GM04504 (cell line): ENCODE results near the gene SMIM34.
"Not testable (repeated sequence)": the region's sequence is repeated elsewhere in the genome, so short reads cannot be mapped to it uniquely, and the experiment has no call there.

Experiments
- DNase-seq: peaks from one replicate; pipeline ENCODE4 v3.0.0-alpha.2; 2012; ENCODE audit warnings: low read depth

The SMIM34 gene

GRCh38 chr21:34423805-34424204, at the start of gene SMIM34:
SMIM34 (minus strand) TSS chr21:34423951; CDS start chr21:34423839, 112 bp downstream.
- DNase-seq, result not testable (repeated sequence)

DNA sequence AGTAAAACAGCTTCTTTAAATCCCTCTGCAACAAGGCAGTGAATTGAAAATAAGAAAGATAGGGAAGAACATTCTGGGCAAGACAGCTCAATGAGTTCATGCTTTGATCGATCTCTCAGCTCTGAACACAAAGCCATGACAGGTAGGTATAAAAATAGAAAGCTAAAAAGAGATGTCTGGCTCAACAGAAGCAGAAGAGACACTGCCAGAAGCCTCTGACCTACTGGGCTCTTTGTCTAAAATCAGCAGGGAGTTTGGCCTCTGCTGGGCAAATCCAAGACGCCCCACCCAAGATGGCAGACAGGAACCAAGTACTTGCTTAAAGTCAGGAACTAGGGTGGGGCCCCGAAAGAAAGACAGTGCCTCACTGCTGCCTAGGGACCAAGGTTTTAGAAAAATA, 43.6 kb upstream of the SMIM34 start:
- not testable (repeated sequence) for DNase-seq

DNA sequence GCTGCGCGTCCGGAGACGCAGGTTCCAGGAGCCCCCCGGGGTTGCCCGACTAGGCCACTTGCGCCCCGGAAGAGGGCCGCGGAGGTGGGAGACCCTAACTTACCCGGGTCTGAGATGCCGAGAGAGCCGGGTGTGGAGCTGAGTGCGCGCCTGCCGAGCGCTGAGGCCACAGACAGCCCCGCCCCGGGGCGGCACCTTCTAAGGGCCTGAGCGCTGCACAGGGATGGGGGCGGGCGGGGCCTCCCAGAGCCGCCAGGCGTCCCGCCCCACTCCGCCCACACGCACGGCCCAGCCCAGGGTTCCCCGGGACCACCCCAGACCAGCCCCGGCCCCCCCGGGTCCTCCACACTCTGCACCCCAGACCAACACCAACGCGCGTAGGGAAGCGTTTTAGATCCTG, 35.7 kb upstream of the SMIM34 start:
- not testable (repeated sequence) for DNase-seq

- DNase-seq, result not testable (repeated sequence)
Measured at GRCh38 chr21:34458266-34458665, 34.5 kb upstream of the SMIM34 start.

- DNase-seq, result not testable (repeated sequence)
Measured at GRCh38 chr21:34456180-34456579, 32.4 kb upstream of the SMIM34 start.

- DNase-seq, result not testable (repeated sequence)
Measured at GRCh38 chr21:34455628-34456027, 31.9 kb upstream of the SMIM34 start.

DNA sequence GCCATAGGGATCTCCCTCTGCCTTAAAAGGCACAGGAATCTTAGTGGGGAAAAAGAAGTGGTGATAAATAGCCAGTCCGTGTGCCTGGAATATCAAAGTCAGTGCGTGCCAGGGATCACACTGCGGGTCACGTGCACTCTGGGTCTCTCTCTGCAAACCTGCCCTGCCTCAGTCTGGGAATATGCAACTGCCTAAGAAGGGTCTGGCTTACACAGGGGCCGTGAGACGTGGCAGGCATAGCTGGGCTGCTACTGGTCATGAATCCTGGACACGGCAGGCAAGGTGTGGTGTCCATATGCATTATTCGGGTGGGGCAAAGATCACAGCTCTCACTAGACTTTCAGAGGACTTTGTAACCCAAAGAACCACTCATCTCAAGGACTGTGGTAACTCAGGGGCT, 23.3 kb upstream of the SMIM34 start:
- DNase-seq, result not testable (repeated sequence)

DNA sequence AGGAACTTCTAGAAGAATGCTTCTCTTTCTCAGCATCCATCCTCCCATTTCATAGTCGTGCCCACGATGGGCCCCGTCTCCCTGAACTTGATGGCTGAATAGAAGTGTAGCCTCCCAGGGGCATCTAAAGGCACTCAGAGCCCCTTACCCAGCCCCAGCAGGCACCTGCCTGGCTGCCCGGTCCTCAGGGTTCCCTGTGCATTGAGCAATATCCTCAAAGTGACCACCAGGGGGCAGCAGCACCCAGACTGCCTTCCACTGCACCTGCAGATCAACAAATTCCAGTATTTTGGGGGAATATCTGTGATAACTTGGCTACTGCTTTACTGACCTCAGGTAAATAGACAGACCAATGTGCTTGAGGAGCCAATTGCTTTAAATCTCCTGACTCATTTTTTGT, 19.7 kb upstream of the SMIM34 start:
- DNase-seq, result not testable (repeated sequence)

GRCh38 chr21:34429710-34430109, 6.0 kb upstream of the SMIM34 start:
- DNase-seq, result not testable (repeated sequence)

DNA sequence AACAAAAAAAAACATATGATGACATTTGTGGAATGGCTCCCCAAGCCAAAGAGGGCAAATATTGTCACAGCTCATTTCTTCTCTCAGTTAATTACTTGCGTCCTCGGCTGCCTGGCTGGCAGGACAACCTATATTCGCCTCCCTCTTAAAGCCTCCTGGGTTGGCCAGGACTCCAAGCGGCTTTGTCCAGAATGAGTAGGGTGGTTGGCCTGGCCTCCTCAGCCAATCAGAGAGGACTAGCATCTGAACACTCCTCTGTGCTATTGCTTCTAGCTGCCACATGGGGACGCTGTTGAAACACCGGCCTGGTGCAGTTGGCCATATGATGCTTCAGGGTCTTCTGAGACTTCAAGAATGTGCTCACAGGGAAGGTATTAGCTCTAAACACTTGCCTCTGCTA, 4.7 kb upstream of the SMIM34 start:
- DNase-seq, result not testable (repeated sequence)

- DNase-seq, result not testable (repeated sequence)
Measured at GRCh38 chr21:34427339-34427738, 3.6 kb upstream of the SMIM34 start.

DNA sequence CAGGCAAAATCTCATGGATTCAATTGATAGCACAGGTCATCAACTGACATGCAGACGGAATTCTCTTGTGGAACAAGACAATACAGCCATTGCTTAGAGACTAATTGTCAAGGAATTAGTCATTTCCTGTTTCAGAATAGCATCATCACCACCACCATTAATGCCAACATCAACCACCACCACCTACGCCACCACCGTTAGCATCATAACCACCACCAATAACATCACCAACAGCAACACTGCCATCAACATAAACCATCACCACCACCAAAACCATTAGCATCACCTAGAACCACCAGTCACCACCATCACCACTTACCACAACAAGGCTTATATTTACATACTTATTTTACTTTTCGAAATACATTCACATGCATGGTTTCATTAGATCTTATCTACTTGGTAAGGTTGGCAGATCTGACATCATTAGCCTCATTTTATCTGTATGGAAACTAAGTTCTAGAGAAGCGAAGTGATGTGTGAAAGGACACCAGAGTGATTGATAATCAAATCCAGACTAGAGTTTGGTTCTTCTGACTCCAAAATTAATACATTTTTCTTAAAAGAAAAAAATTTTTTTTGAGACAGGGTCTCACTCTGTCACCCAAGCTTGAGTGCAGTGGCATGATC, 6.2 kb downstream of the SMIM34 start:
- DNase-seq, result not testable (repeated sequence)

DNA sequence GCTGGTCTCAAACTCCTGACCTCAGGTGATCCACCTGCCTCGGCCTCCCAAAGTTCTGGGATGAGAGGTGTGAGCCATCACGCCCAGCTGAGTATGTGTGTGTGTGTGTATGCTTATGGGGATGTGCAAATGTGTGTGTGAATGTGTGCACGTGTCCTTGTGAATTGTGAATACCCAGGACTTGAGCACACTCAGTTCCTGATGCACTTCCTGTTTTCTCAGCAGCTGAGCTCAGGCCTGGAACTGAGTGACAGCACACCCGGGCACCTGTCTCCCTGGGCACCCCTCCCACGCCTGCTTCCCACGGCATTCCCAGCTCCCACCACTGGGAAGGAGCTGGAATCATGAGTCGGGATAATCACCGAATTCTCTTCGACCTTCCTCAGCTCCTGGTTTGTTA, 16.5 kb downstream of the SMIM34 start:
- not testable (repeated sequence) for DNase-seq

DNA sequence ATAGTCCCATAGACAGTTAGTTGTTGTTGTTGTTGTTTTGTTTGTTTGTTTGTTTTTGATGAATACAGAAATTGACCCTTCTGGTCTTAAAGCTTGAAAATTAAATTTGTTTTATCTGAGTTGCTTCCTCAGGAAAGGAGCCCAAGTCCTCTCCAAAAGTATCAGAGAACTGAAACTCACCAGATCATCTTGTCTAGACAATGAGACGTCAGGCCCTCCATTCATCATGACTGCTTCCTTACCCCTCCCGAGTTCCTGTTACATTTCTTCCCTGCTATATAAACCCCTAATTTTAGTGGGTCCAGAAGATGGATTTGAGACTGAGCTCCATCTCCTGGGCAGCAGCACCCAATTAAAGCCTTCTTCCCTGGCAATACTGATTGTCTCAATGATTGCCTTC, 17.1 kb downstream of the SMIM34 start:
- not testable (repeated sequence) for DNase-seq

DNA sequence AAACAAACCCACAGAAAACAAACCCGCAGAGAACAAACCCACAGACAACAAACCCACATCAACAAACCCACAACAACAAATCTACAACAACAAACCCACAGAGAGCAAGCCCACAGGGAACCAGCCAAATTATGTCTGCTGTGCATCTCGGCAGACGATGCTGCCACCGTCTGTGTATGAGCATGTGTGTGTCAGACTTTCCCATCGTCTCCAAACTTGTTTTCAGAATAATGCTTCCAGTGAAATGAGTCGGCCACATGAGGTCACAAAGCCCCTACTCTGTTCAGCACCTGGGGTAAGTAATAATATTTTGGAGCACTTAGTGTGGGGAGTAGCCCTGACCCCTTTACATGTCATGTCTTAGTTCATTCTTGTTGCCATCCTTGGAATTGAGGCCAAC, 17.6 kb downstream of the SMIM34 start:
- not testable (repeated sequence) for DNase-seq

DNA sequence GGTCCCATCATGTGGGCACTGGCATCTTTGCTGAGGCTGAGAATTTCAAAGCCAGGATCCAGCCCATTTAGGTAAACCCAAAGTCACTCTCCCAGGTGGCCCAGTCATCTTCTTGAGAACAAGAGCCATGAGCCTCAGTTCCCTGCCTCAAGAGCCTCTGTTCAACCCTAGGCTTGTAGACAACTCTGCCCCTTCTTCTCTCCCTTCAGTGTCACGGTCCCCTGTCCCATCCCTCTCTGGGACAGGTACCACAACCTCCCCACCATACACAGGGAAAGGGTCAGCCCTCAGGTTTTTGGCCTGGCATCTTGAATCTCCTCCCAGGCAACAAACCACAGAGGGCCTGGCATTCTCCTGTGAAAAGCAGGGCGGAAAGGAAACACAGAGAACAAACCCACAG, 18.1 kb downstream of the SMIM34 start:
- not testable (repeated sequence) for DNase-seq

GRCh38 chr21:34404742-34405141, 19.0 kb downstream of the SMIM34 start:
- DNase-seq, result not testable (repeated sequence)

DNA sequence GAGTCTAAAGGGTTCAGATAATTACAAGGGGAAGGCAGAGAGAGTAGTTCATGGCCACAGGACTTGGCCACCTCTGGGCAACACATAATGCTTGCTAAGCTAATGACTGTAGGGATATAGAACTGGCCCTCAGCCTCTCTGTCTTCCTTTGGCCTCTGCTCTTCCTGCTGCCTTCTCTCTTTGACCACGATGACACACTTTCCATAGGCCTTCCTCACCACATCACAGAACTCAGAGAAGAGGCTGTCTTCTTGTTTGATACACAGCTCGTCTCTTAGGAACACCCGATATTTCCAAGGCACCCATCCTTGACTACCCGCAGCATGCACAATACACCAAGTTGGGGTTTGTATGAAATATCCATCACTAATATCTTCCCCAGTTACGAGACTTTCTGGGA, 23.2 kb downstream of the SMIM34 start:
- DNase-seq, result not testable (repeated sequence)

GRCh38 chr21:34383724-34384415, 39.9 kb downstream of the SMIM34 start:
- DNase-seq, result not testable (repeated sequence)

GRCh38 chr21:34383138-34383537, 40.6 kb downstream of the SMIM34 start:
- not testable (repeated sequence) for DNase-seq

- not testable (repeated sequence) for DNase-seq
Measured at GRCh38 chr21:34375619-34375972, 48.2 kb downstream of the SMIM34 start.

DNA sequence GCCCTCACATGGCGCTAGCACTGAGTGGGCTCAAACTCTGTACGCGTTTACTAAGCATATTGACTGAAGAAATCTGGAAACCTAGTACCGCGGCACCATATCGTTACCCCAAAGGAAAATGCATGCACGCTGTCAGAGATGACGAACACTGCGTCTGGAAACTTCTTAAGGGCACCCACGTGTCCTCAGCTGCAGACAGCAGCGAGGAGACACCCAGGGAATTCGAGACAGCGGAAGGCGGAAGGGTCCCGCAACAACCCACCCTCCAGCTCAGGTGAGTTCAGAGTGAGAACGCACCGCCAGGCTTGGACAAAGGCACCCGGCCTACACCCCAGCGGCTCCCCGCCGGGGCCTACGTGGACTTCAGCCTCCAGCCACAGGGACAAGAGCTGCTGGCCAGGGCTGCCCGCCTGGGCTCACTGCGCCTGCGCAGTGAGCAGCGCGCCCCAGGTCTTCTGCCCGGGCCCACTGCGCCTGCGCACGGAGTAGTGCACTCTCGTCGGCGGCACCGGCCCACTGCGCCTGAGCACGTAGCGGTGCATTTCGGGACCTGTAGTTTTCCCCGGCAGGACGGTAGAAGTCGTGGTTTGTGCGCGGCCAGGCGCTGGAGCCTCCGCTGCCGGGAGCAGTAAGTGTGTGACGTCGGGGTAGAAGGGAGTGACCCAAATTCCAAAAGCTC, 48.7 kb downstream of the SMIM34 start, which contains the start of gene SMIM11:
Gene SMIM11 (plus strand): TSS at position 568 of the 679 bp plus-strand sequence. CDS start 3,998 bp downstream, outside the sequence.
- DNase-seq, result not testable (repeated sequence)

- DNase-seq, result not testable (repeated sequence)
Measured at GRCh38 chr21:34374462-34374861, 49.3 kb downstream of the SMIM34 start.
